GM12874 (cell line): ENCODE data around the gene ZSWIM6.

ENCODE experiments used
- TF ChIP-seq, protein P1 (sequence below): IDR thresholded peaks from 2 replicates; pipeline ENCODE4 v1.5.1; 2011; ENCODE audit warnings: low read depth, mild to moderate bottlenecking, control low read depth, low read length, moderate library complexity; ENCODE audit not compliant: insufficient read depth

The ZSWIM6 gene

DNA sequence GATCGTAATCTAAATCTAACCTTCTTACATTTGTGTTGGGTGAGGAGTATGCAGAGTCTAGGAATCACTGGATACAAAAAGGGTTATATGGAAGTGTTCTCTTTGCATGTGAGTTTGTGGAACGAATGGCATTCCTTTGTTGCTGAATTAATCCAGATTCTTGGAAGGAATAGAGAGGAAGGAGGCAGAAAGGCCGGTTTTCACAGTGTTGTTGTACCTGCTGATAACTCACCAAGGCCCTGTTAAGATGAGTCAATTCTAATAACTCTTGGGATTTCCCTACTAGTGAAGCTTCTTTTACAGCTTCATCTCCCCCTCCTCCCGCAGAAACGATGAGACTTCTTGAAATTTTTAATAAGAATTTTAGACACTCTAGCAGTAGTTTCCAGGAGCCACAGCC is 84.0 kb downstream of the ZSWIM6 start:
- TF ChIP-seq, protein P1, sequence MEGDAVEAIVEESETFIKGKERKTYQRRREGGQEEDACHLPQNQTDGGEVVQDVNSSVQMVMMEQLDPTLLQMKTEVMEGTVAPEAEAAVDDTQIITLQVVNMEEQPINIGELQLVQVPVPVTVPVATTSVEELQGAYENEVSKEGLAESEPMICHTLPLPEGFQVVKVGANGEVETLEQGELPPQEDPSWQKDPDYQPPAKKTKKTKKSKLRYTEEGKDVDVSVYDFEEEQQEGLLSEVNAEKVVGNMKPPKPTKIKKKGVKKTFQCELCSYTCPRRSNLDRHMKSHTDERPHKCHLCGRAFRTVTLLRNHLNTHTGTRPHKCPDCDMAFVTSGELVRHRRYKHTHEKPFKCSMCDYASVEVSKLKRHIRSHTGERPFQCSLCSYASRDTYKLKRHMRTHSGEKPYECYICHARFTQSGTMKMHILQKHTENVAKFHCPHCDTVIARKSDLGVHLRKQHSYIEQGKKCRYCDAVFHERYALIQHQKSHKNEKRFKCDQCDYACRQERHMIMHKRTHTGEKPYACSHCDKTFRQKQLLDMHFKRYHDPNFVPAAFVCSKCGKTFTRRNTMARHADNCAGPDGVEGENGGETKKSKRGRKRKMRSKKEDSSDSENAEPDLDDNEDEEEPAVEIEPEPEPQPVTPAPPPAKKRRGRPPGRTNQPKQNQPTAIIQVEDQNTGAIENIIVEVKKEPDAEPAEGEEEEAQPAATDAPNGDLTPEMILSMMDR, result no peak

DNA sequence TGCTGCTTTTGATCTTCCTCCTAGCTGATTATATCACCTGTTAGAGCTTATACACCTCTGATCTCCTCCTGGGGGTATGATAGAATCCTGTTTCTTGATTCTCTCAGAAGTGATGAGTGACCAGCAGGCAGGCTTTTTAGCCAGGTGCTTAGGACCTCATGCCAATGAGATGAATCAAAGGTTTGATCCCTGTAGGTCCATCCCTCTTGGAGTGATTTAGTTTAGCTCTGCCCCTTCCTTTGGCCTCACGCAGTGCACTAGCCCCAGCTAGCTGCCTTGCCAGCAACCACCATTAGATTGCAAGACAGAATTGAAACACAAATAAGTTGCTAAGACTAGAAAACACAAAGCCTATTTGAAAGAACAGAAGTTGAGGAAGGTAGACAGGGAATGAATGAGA is 84.4 kb downstream of the ZSWIM6 start:
- TF ChIP-seq, protein P1, result no peak

DNA sequence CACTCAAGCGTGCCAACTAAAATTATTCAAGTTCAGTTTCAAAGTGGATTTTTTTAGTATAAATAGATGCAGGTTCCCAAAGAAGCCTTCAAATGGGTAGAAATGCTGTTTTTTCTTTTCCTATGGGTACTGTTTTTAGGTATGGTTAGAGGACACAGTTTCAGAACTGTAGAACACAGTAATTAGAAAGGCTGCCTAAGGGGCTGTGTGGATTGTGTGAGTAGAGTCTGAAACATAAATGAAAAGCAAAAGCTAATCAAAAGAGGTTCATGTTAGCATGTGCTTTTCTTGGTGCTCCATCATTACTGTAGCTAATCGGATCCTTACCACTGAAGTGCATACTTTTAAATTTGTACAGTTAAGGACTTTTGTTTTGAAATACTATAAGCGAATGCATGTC is 85.3 kb downstream of the ZSWIM6 start:
- TF ChIP-seq, protein P1, result no peak

DNA sequence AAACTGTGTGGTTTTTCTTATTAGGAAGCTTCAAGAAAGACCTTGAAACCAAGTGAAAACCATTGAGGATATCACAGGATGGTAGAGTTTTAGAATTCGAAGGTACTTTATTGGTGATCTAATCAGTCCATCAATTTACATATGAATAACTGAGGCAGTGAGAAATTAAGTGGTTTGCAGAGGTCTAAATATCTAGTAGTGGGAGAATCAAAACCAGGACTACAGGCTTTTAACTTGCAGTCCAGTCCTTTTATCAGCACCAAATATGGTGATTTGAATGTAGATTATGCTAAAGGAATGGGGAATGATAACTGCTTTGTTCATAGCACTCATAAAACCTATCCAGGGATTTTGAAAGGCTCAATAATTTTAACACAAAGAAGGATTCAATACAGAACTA is 85.8 kb downstream of the ZSWIM6 start:
- TF ChIP-seq, protein P1, result no peak

DNA sequence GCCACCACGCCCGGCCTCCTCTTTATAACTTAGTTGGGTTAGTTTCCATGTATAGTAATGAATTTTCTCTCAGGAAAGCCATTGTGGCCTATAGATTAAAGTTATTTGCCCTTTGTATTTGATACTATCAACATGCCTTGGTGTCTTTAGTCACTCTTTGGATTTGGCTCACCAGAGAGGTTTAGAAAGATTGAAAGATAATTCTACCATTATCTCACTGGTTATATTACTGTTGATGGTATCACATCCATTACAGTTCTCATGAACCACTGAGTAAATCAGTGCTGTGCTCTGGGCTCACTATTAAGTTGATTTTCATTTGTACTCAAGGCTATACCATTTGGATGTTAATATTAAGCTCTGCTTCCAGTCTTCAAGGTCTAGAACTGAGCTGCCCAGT is 87.0 kb downstream of the ZSWIM6 start:
- TF ChIP-seq, protein P1, result no peak

DNA sequence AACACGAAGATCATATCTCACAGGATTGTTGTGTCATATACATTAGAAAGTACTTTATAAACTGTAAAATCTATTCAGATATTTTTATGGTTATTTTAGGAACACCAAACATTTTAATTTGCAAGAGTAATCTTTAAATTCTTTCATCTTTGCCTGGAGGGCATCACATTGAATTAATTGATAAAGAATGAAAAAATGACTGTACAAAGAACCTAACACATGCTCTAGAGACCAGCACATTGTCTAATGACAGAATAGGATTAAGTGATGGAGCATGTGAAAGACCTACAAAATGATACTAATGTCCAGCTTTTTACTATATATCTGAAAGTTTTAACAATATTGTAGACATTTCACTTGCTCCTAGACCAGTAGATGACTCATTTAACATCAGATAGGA is 88.0 kb downstream of the ZSWIM6 start:
- TF ChIP-seq, protein P1, result no peak

DNA sequence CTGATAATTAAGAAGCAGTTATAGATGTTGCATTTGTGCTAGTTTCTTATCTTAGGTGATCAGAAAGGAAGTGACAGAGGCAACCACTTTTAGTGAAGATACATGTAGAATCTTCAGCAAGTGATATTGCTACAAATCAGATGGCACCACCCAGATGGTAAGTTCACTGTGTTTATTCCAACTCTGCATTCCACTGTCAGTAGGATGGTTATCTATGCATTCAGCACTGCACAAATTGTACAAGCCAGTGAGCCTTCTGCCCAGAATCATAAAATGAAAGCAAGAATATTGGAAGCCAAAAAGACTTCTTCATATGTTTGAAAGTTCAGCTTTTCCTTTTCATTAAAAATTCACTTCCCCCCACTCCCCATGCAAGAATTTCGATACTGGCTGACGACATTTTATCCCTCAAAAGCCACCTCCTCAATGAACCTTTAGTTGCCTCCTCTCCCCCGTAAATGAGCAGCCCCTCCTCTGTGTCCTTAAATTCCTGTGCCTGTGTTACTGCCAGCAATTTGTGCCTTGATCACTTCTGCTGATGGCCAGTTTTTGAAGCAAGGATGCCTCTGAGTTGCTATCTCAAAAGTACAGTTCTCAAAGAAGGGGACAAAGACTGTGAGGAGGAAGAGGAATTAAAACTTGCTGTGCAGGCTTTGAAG is 91.6 kb downstream of the ZSWIM6 start:
- TF ChIP-seq, protein P1, result no peak
